AML-193 (cell line): Measurements from ENCODE around the gene PTH.

Experiments
- DNase-seq, 2 experiments: peaks; one replicate each; lab custom pipeline; 2025; lab: John Stamatoyannopoulos, UW

The PTH gene

GRCh38 chr11:13449522-13449921, 46.3 kb downstream of the PTH start:
- DNase-seq = no peak

DNA sequence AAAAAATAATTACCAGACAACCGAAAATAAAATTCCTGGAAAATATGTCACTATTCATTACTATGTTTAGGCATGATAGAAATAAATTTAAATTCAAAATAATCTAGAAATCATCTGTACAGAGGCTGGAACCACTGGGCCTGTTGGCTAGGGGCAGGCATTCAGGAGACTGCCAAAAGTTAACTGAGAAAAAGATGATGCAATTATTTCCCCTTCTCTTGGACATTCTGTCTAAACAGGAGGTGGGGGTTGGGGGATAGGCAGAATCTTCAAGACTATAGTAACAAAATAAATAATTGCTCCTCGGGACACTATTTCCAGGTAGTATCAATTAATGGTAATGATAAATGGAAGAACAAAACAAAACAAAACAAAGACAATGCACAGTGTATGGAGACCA, 46.9 kb downstream of the PTH start:
- DNase-seq = peak in 1 of 2 experiments; percentile 28

GRCh38 chr11:13446444-13446843, 49.4 kb downstream of the PTH start:
- DNase-seq = no peak

DNA sequence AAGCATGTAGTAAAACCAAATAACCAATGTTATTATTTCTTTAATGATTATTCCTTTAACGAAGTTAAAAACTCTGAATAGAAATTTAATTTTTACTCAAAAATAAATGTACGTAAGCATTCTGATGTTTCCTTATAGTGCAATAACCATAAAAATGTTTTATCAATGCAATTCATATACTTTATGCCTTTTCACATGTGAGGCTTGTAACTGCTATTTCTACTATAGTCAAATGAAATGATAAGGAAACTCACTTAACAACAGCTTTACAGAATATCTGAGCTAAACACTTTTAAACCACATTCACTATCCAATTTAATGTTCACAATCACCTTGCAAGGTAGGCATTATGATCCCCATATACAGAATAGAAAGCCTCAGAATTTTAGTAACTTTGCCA, 50.2 kb downstream of the PTH start:
- no peak for DNase-seq
